GM19372 (cell line): Measurements from ENCODE around the gene HOXC5.

ENCODE experiments used
- ATAC-seq: cut with Tn5 transposase; IDR thresholded peaks from one replicate; pipeline ENCODE4 v1.9.1; 2021; ENCODE audit warnings: mild to moderate bottlenecking, low read depth, moderate library complexity; ENCODE audit not compliant: unreplicated experiment

The HOXC5 gene

GRCh38 chr12:54032627-54033100 lies at the start of gene HOXC5:
HOXC5 (plus strand) TSS chr12:54033050; CDS start chr12:54033123, 73 bp downstream.
- no peak for ATAC-seq

GRCh38 chr12:53983568-53983949 lies 49.3 kb upstream of the HOXC5 start:
- ATAC-seq, result no peak

GRCh38 chr12:53983950-53984572 lies 48.8 kb upstream of the HOXC5 start:
- no peak for ATAC-seq

DNA sequence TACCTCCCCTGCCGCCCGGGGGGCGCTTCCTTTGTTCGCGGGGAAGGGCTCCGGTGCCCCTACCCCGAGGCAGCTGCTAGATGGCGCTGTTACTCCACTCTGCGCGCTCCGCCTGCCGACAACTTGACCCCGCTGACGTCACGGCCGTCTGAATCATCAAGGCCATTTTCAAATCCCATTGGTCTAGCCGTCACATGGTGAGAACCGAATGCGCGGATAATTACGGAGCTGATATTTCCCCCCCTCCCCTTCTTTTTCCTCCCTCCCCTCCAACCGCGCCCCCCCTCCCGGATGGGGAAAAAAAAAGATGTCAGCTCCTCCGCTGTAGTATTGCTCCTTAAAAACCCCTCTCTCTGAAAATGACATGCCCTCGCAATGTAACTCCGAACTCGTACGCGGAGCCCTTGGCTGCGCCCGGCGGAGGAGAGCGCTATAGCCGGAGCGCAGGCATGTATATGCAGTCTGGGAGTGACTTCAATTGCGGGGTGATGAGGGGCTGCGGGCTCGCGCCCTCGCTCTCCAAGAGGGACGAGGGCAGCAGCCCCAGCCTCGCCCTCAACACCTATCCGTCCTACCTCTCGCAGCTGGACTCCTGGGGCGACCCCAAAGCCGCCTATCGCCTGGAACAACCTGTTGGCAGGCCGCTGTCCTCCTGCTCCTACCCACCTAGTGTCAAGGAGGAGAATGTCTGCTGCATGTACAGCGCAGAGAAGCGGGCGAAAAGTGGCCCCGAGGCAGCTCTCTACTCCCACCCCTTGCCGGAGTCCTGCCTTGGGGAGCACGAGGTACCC lies 47.8 kb upstream of the HOXC5 start, which contains the start of gene HOXC10:
Gene HOXC10 (plus strand): TSS at position 246 of the 791 bp plus-strand sequence. CDS start 114 bp downstream, at position 360.
- no peak for ATAC-seq

GRCh38 chr12:53985692-53985993 lies 47.2 kb upstream of the HOXC5 start:
- ATAC-seq, result no peak

GRCh38 chr12:53985994-53986685 lies 46.7 kb upstream of the HOXC5 start:
- no peak for ATAC-seq

GRCh38 chr12:53986686-53987483 lies 46.0 kb upstream of the HOXC5 start:
- no peak for ATAC-seq

GRCh38 chr12:53987787-53988230 lies 45.0 kb upstream of the HOXC5 start:
- ATAC-seq, result no peak

- ATAC-seq, result no peak
These were observed 44.2 kb upstream of the HOXC5 start for GRCh38 chr12:53988541-53989226.

GRCh38 chr12:53989227-53990113 lies 43.4 kb upstream of the HOXC5 start:
- ATAC-seq, result no peak

GRCh38 chr12:53990311-53991076 lies 42.4 kb upstream of the HOXC5 start:
- no peak for ATAC-seq

DNA sequence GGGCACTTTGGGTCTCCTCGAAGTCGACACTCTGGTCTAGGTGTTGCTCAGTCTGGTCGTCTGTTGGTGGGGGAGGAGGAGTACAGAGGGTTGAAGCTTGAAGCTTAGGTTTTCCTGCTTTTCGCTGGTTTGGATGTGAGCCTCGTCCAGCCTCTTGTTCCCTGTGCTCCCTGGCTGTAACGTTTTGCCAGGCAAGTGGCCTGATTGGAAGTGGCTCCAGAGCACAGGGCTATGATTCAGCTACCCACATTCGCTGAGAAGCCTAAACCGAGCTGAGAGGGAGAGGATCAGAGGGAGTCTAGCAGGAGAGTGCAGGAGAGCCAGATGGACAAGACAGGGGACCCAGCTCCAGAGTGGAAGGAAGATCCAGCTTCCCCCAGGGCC lies 41.8 kb upstream of the HOXC5 start:
- no peak for ATAC-seq

DNA sequence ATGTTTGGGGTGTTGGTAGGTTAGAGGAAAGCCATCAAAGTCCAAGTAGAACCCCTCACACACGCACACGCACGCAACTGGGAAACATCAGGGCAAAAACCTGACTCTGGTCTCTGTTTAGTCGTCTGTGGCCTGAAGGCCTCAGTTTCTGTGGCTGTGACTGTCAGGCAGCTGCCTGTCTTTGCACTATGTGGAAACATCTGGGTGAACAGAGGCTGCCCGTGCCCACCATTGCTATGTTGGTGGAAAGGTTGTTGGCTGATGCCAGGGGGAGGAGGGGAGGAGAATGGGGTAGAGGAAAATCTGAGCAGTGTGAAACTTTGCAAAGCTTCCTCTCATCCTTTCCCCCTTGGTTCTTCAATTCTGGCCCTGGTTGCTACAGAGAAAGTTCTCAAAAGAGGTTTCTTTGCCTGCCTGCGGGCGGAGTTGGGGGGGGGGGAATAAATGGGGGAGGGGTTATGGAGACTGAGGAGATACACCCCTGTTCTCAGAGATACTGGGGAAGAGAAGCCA lies 40.4 kb upstream of the HOXC5 start:
- ATAC-seq, result no peak

GRCh38 chr12:53993162-53994008 lies 39.5 kb upstream of the HOXC5 start:
- ATAC-seq, result no peak

GRCh38 chr12:53994009-53994263 lies 38.9 kb upstream of the HOXC5 start:
- no peak for ATAC-seq

DNA sequence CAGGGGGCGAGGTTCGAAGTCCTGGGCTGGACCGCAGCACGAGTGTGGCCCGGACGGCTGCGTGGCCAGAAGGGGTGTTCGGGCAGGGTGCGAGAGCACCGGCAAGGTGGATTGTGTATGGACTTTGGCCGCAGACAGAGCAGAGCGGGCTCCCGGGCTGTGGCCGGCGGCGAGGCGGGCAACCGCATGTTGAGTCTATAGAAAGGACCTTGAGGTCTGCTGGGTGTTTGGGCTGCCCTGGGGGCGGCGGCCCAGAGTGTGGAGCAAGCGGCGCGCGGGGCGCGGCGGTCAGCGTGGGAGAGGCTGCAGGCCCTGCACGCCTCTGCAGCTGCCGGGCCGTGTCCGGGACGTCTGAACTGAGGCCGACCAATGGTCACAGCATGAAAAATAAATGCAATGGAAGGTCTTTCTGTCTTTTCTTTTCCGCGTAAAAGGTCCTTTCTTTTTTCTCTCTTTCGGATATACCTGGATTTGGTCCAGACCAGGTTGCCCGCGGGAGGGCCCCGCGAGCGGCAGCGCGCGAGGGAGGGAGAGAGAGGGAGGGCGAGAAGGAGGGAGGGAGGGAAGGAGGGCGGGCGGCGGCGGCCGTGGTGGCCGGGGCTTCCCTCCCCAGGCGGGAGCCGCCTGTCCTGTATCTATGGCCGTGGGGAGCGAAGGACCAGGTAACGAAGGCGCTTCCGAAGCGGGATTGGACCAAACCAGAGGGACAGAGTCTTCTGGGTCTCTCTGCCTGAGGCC lies 38.4 kb upstream of the HOXC5 start:
- ATAC-seq, result no peak

DNA sequence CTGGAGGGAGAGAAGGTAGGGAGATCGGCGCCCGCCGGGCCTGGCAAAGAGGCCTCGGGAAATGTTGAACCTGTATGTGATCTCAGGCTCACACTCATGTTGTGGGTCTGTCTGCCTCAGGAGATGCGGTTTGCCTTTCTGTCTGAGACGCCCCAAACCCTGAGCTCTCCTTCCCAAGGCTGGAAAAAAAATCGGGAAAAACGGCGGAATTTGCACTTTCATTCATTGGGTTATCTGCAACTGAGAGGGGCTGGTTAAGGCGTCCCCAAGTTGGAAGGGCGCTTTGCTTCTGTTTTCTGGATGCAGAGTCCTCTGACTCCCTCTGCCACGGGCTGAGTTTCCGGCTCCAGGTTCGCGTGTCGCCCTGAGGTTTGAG lies 37.9 kb upstream of the HOXC5 start:
- no peak for ATAC-seq
